A549 (cell line): ENCODE results near the gene KHSRP. TPM values are rescaled to one million over a fixed set of nuclear protein-coding genes. Genes with fewer than 3 reads are reported as not detected.
A peak's percentile ranks its signal among the peaks of the same experiment; 100 is the strongest.

Source experiments
- ATAC-seq, 2 experiments: fragments of 200-7000 bp in 1 of 2; fragments of >200 bp in 1 of 2; cut with Nextera tagmentation in 1 of 2; cut with Tn5 transposase in 1 of 2; 3 replicates each; pipeline versions ENCODE4 v1.8.0 to v1.9.1; 2018 to 2020; ENCODE audit warnings: mild to moderate bottlenecking in 1 of 2, moderate library complexity in 1 of 2
- CTCF ChIA-PET: fragments of 300-600 bp; sonication (Branson Sonifier 250); formaldehyde crosslinking; extraction: SDS; loops from one replicate; lab custom pipeline; 2021; ENCODE audit warnings: antibody characterized with exemption, inconsistent platforms; lab: Yijun Ruan, JAX
- POLR2A ChIA-PET: fragments of 350-600 bp; formaldehyde crosslinking; extraction: SDS; loops from one replicate; lab custom pipeline; 2021; ENCODE audit warnings: antibody characterized with exemption, inconsistent platforms; lab: Yijun Ruan, JAX
- DNase-seq, 2 experiments: peaks; one replicate each; pipeline versions ENCODE4 v3.0.0 to v3.0.0-alpha.2; 2011 to 2016; ENCODE audit warnings: low read depth in 1 of 2, low spot score in 1 of 2
- FAIRE-seq: peaks from 2 replicates; lab custom pipeline; 2011; peaks lifted over from hg19 to GRCh38; lab: Jason Lieb, UNC
- H3K27ac ChIP-seq, 2 experiments: fragments of >200 bp; sonication (Bioruptor Twin); formaldehyde crosslinking; 3 replicates each; pipeline ENCODE4 v1.5.1; 2016 to 2017
- H3K4me1 ChIP-seq: fragments of >200 bp; sonication (Bioruptor Twin); formaldehyde crosslinking; 3 replicates; pipeline ENCODE4 v1.6.1; 2016
- H3K4me2 ChIP-seq: fragments of >200 bp; sonication (Bioruptor Twin); formaldehyde crosslinking; 3 replicates; pipeline ENCODE4 v1.6.1; 2016
- H3K4me3 ChIP-seq: fragments of >200 bp; sonication (Bioruptor Twin); formaldehyde crosslinking; 3 replicates; pipeline ENCODE4 v1.5.1; 2016
- H3K9me3 ChIP-seq: fragments of >200 bp; sonication (Bioruptor Twin); formaldehyde crosslinking; 3 replicates; pipeline ENCODE4 v1.6.1; 2016
- EHF ChIP-seq: fragments of 250-450 bp; sonication (Bioruptor Pico); IDR thresholded peaks from 2 replicates; pipeline ENCODE4 v1.5.0; 2020; ENCODE audit warnings: mild to moderate bottlenecking
- FOSB ChIP-seq: fragments of 250-450 bp; sonication (Bioruptor Pico); IDR thresholded peaks from 2 replicates; pipeline ENCODE4 v1.5.0; 2020; ENCODE audit warnings: mild to moderate bottlenecking, moderate library complexity
- FOSL2 ChIP-seq, 2 experiments: fragments of 450-650 bp in 1 of 2; fragments of >200 bp in 1 of 2; sonication (Bioruptor Twin) in 1 of 2; formaldehyde crosslinking; IDR thresholded peaks; 2 replicates each; pipeline versions ENCODE4 v1.5.0 to v1.6.1; 2016 to 2020; ENCODE audit warnings: mild to moderate bottlenecking in 1 of 2, moderate library complexity in 1 of 2
- GATA3 ChIP-seq: IDR thresholded peaks from 2 replicates; pipeline ENCODE4 v1.6.1; 2012; ENCODE audit warnings: borderline replicate concordance
- HDAC2 ChIP-seq: fragments of 200-600 bp; sonication (generic); IDR thresholded peaks from 2 replicates; pipeline ENCODE4 v1.6.1; 2016
- HOXB5 ChIP-seq: fragments of 250-450 bp; sonication (Bioruptor Pico); IDR thresholded peaks from 2 replicates; pipeline ENCODE4 v1.5.0; 2020; ENCODE audit warnings: mild to moderate bottlenecking, moderate library complexity
- KDM5A ChIP-seq: fragments of 200-600 bp; sonication (generic); IDR thresholded peaks from 2 replicates; pipeline ENCODE4 v1.6.1; 2016; ENCODE audit warnings: antibody characterized with exemption, mild to moderate bottlenecking
- MYC ChIP-seq: IDR thresholded peaks from 2 replicates; pipeline ENCODE4 v1.6.1; 2012; ENCODE audit warnings: mild to moderate bottlenecking, inconsistent platforms, low read length, improper control_type of control experiment, borderline replicate concordance
- POLR2A ChIP-seq: IDR thresholded peaks from 2 replicates; pipeline ENCODE4 v1.6.1; 2012; ENCODE audit warnings: mild to moderate bottlenecking, low read length
- RAD21 ChIP-seq, 2 experiments: fragments of >200 bp in 1 of 2; sonication (Bioruptor Twin) in 1 of 2; formaldehyde crosslinking in 1 of 2; IDR thresholded peaks in 1 of 2; conservative IDR thresholded peaks in 1 of 2; 2 replicates in 1 of 2; 3 replicates in 1 of 2; pipeline ENCODE4 v1.6.1; 2012 to 2018; ENCODE audit warnings: inconsistent platforms in 1 of 2
- TFCP2L1 ChIP-seq: fragments of 250-450 bp; sonication (Bioruptor Pico); IDR thresholded peaks from 2 replicates; pipeline ENCODE4 v1.5.0; 2021; ENCODE audit warnings: mild to moderate bottlenecking
- ZC3H11A ChIP-seq: fragments of 450-650 bp; IDR thresholded peaks from 2 replicates; pipeline ENCODE4 v1.6.1; 2014; ENCODE audit warnings: antibody characterized with exemption, mild to moderate bottlenecking
- WGBS: methylation state at CpG from one replicate; pipeline ENCODE4 v1.1.6; 2017; ENCODE audit errors: missing lambda C conversion rate; 5-methylcytosine and 5-hydroxymethylcytosine counted together
- polyA plus RNA-seq, 4 experiments: library from polyadenylated mRNA; depleted of rRNA in 3 of 4; stranded (reverse); fragments of >200 nt; fragmentation: RNase III in 1 of 4; extraction: RNeasy Plus Mini Kit Qiagen cat#74134 plus additional on column Dnase treatment in 1 of 4; gene quantifications; 2 replicates in 3 of 4; 3 replicates in 1 of 4; pipeline ENCODE4 v1.2.3, GENCODE V29; 2011 to 2017
- TF ChIP-seq, protein P1 (sequence below): fragments of >200 bp; sonication (Bioruptor Twin); formaldehyde crosslinking; IDR thresholded peaks from 3 replicates; pipeline ENCODE4 v1.6.1; 2016

Gene KHSRP
- polyA plus RNA-seq, 2 of the 4 experiments (the other 2 are of a cell fraction), result 54.3 to 192 TPM

DNA sequence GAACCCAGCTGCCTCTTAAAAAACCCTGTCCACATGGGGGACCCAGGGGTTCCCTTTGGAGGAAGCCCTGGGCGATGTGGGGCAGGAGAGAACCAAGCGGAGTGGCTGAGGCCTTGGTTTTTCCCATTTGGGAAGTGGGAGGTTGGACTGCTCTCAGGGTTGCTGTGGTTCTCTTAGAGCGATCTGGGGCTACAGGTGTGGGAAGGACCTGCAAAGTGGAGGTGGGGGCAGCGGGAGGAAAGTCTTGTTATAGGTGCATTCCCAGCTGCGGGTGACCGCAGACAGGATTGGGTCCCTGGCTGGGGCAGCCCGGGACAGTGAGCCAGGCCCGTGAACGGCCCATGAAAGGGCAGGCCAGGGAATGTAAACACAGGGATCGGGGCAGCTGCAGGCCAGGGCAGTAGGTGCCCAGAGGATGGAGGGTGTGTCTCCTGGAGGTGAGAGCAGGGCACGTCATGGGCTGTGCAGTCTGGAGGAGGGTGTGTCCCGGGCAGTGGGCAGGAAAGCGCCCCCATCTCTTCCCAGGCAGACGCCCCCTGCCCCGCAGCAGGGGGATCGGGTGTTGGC lies 34.2 kb upstream of the KHSRP start:
- TF ChIP-seq HDAC2 (no peak), FOSB (CRISPR knock-in tag) (no peak), HOXB5 (CRISPR knock-in tag) (no peak)
- TF ChIP-seq, protein P1, sequence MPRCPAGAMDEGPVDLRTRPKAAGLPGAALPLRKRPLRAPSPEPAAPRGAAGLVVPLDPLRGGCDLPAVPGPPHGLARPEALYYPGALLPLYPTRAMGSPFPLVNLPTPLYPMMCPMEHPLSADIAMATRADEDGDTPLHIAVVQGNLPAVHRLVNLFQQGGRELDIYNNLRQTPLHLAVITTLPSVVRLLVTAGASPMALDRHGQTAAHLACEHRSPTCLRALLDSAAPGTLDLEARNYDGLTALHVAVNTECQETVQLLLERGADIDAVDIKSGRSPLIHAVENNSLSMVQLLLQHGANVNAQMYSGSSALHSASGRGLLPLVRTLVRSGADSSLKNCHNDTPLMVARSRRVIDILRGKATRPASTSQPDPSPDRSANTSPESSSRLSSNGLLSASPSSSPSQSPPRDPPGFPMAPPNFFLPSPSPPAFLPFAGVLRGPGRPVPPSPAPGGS, result no peak
- DNase-seq (no peak), ATAC-seq (peak; percentile 13 to 35; a peak in 3 of 6 replicates), FAIRE-seq (no peak)
- Histone ChIP-seq H3K9me3 (no peaks in the 10 kb centered on the region; the same call in 2 of the 3 replicates), H3K4me3 (peak overlapping the region; percentile 83), H3K27ac (peak overlapping the region; percentile 79 to 91; a peak in 5 of 6 replicates), H3K4me2 (peak overlapping the region; percentile 87), H3K4me1 (peaks cover 6% of the 10 kb centered on the region; the same call in 2 of the 3 replicates)
- POLR2A ChIA-PET, result interaction anchor here (0.9 kb wide), 1 partner anchor 66 kb away, joined by 3 read pairs; the partner anchor contains the start of gene GTF2F1
- WGBS, result 56% methylated on average over 14 of the region's 16 CpGs
- CTCF ChIA-PET, result interaction anchor here (0.8 kb wide), 1 partner anchor 23 kb away, joined by 3 read pairs; no protein-coding TSS in a partner anchor

DNA sequence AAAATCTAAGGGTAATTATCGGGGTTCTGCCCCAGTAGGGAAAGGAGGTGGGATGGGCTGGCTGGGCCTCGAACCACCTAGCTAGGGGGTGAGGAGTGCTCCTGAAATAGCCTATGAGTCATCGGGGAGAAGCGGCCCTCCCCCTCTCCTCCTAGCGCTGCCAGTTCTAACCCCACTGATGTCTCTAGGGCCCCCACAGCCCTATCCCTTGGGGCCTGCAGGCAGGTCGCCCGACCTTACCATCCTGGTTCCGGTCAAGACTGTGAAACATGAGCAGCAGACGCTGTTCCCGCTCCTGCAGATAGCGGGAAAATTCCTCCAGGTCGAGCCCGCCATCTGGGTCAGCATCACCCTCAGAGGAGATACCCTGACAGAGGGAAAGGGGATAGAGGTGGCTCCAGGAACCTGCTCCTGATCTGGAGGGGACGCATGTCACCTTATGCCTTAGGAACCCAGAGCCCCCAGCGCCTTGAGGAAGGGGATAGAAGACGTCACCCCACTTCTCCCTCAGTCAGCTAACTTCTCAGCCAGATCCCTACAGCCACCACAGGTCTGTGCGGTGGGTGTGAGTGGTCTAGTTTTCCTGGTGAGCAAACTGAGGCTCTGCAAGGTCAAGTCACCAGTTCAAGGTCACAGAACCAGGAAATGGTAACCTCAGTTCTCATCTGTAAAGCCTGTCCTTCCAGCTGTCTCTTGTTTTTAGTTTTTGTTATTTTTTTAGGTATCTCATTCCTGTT lies 33.5 kb upstream of the KHSRP start:
- TF ChIP-seq FOSL2 (IDR thresholded peaks at IDR 0.05), result no peak
- peak; percentile 24 for TF ChIP-seq FOSL2 (CRISPR knock-in tag; IDR thresholded peaks at IDR 0.05)
- TF ChIP-seq MYC, result no peak
- no peak for TF ChIP-seq KDM5A
- no peak for TF ChIP-seq RAD21 (conservative IDR thresholded peaks at IDR 0.05 in 1 of 2, IDR thresholded peaks at IDR 0.05 in 1 of 2)
- Histone ChIP-seq H3K27ac (no peak overlapping the region), H3K4me3 (no peak overlapping the region), H3K4me1 (peaks cover 5% of the 10 kb centered on the region; the same call in 1 of the 3 replicates), H3K9me3 (no peaks in the 10 kb centered on the region; the same call in 2 of the 3 replicates), H3K4me2 (peak overlapping the region; percentile 87; the same call in 2 of the 3 replicates)
- ATAC-seq (no peak), FAIRE-seq (no peak), DNase-seq (no peak)
- ChIA-PET POLR2A (no interaction called here), CTCF (no interaction called here)
- WGBS, result 93% methylated on average over 12 of the region's 17 CpGs

DNA sequence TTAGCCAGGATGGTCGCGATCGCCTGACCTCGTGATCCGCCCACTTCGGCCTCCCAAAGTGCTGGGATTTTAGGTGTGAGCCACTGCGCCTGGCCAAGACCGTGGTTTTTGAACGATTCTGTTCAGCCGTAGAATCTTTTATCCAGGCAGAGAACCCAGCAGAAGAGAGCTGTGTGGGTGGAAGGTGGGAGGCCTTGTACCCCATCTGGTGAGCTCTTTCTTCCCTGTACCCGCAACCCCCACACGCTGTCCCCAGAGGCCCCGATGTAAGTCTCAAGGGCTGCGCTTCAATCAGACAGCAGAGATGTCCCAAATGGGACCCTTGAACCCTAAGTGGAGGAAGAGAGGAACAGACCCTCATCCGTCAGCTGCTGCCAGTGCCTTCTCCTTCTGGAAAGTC lies 31.3 kb upstream of the KHSRP start:
- TF ChIP-seq GATA3 (no peak), EHF (CRISPR knock-in tag) (no peak), POLR2A (no peak), TFCP2L1 (CRISPR knock-in tag) (no peak)
- ATAC-seq (no peak), FAIRE-seq (no peak), DNase-seq (no peak)
- Histone ChIP-seq H3K4me3 (no peak overlapping the region), H3K4me1 (peaks cover 5% of the 10 kb centered on the region; the same call in 1 of the 3 replicates), H3K27ac (no peak overlapping the region), H3K9me3 (no peaks in the 10 kb centered on the region; the same call in 2 of the 3 replicates), H3K4me2 (no peak overlapping the region)
- WGBS, result 97% methylated on average over 15 of the region's 15 CpGs
- ChIA-PET POLR2A (no interaction called here), CTCF (interaction anchor here (0.5 to 1.8 kb wide), 2 partner anchors 10 to 408 kb away, joined by 3 read pairs; no protein-coding TSS in a partner anchor)

DNA sequence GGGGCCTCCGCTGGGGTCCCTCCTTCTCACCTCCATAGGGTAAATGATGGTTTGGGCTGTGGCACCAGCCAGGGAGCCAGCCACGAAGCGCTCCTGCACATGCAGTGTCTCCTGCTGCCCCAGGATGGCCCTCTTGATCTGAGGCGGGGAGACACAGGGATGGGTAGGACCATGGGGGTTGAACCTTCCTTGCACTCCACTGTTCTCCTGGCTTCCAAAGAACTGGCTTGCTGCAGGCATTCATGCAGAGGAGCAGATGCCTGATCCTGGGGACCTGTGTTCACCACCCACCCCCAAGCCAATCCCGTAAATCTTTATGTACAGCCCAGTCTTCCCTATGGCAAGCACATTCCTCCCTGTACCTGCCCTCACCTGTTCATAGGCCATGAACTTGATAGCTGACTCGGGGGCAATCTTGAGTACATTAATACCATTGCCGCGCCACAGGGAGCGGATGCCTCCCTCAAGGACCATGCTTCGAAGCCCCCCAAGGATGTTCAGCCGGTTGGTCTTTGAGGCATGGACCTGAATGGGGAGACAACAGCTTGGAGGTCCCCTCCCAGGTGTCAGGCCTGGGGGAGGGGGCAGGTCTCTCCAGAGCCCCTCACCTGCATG lies 29.4 kb upstream of the KHSRP start:
- no peak for TF ChIP-seq ZC3H11A
- ChIA-PET POLR2A (no interaction called here), CTCF (no interaction called here)
- DNase-seq, result peak in 1 of 2 experiments; percentile 22
- peaks cover 4% of the 10 kb centered on the region; the same call in 1 of the 3 replicates for H3K4me1 ChIP-seq
- WGBS, result 85% methylated on average over 4 of the region's 11 CpGs
- no peak for ATAC-seq
- no peak overlapping the region for H3K4me3 ChIP-seq
- H3K9me3 ChIP-seq, result no peaks in the 10 kb centered on the region; the same call in 2 of the 3 replicates
- no peak overlapping the region for H3K4me2 ChIP-seq
- H3K27ac ChIP-seq, result no peak overlapping the region
- no peak for FAIRE-seq
